ENCODE results near the gene FHOD3. TPM values are rescaled to one million over a fixed set of nuclear protein-coding genes. Genes with fewer than 3 reads are reported as not detected.
A peak's percentile ranks its signal among the peaks of the same experiment; 100 is the strongest.

The FHOD3 gene
- total RNA-seq, 6 experiments from 2014 or later = 0.44 to 1.2 (median 0.62) TPM

GRCh38 chr18:36391426-36392145 is 94.1 kb downstream of the FHOD3 start:
- intact Hi-C loops (cut with DNase I) = loop anchor here in 1 of 2 donors (10.0 kb wide), 1 partner anchor 57 kb away; no protein-coding TSS in a partner anchor

GRCh38 chr18:36392164-36392978 is 94.9 kb downstream of the FHOD3 start:
- no peaks in the 10 kb centered on the region for H3K9me3 ChIP-seq
- DNase-seq (no peak), ATAC-seq (no peak)
- H3K36me3 ChIP-seq = no peaks in the 10 kb centered on the region
- no peak overlapping the region for H3K4me3 ChIP-seq
- H3K27me3 ChIP-seq = no peaks in the 10 kb centered on the region
- TF ChIP-seq CTCF (IDR thresholded peaks at IDR 0.05) (no peak), POLR2A (IDR thresholded peaks at IDR 0.05) (no peak)
- no peaks in the 10 kb centered on the region for H3K4me1 ChIP-seq
- no peak overlapping the region for H3K27ac ChIP-seq
- intact Hi-C loops (cut with DNase I) = loop anchor here in 1 of 2 donors (10.0 kb wide), 1 partner anchor 58 kb away; no protein-coding TSS in a partner anchor
- 84% methylated on average over 4 of the region's 4 CpGs for WGBS (ENCODE audit: insufficient coverage, low coverage, low lambda C conversion rate, missing lambda C conversion rate)

More at GRCh38 chr18:36391426-36392145, 94.1 kb downstream of the FHOD3 start:
- no peaks in the 10 kb centered on the region for H3K36me3 ChIP-seq
- no peak overlapping the region for H3K27ac ChIP-seq
- no peak for TF ChIP-seq CTCF (IDR thresholded peaks at IDR 0.05)
- no peak for TF ChIP-seq POLR2A (IDR thresholded peaks at IDR 0.05)
- no peaks in the 10 kb centered on the region for H3K27me3 ChIP-seq
- DNase-seq = no peak
- H3K4me1 ChIP-seq = no peaks in the 10 kb centered on the region
- H3K9me3 ChIP-seq = no peaks in the 10 kb centered on the region
- no peak overlapping the region for H3K4me3 ChIP-seq
- peak in 1 of 4 donors; percentile 26 for ATAC-seq
- no CpG with 5 or more reads among the region's 7 CpGs for WGBS (ENCODE audit: insufficient coverage, low coverage, low lambda C conversion rate, missing lambda C conversion rate)

GRCh38 chr18:36392979-36393287 is 95.4 kb downstream of the FHOD3 start:
- Histone ChIP-seq H3K36me3 (no peaks in the 10 kb centered on the region), H3K27me3 (no peaks in the 10 kb centered on the region), H3K4me3 (no peak overlapping the region), H3K27ac (no peak overlapping the region), H3K9me3 (no peaks in the 10 kb centered on the region), H3K4me1 (no peaks in the 10 kb centered on the region)
- TF ChIP-seq CTCF (IDR thresholded peaks at IDR 0.05) = no peak
- TF ChIP-seq POLR2A (IDR thresholded peaks at IDR 0.05) = no peak
- no peak for ATAC-seq
- DNase-seq = no peak
- intact Hi-C loops (cut with DNase I) = loop anchor here in 1 of 2 donors (10.0 kb wide), 1 partner anchor 58 kb away; no protein-coding TSS in a partner anchor
- WGBS (ENCODE audit: insufficient coverage, low coverage, low lambda C conversion rate, missing lambda C conversion rate) = 38% methylated on average over 3 of the region's 3 CpGs

GRCh38 chr18:36394486-36394885 is 97.0 kb downstream of the FHOD3 start:
- H3K9me3 ChIP-seq = no peaks in the 10 kb centered on the region
- ATAC-seq (no peak), DNase-seq (no peak)
- intact Hi-C loops (cut with DNase I) = loop anchor here in 1 of 2 donors (10.0 kb wide), 1 partner anchor 60 kb away; no protein-coding TSS in a partner anchor
- H3K4me1 ChIP-seq = no peaks in the 10 kb centered on the region
- H3K4me3 ChIP-seq = no peak overlapping the region
- H3K27me3 ChIP-seq = no peaks in the 10 kb centered on the region
- no peak overlapping the region for H3K27ac ChIP-seq
- TF ChIP-seq CTCF (IDR thresholded peaks at IDR 0.05) (no peak), POLR2A (IDR thresholded peaks at IDR 0.05) (no peak)
- WGBS (ENCODE audit: insufficient coverage, low coverage, low lambda C conversion rate, missing lambda C conversion rate) = 46% methylated on average over 3 of the region's 3 CpGs
- no peaks in the 10 kb centered on the region for H3K36me3 ChIP-seq
